ENCODE results near the gene TKT.

TKT gene

DNA sequence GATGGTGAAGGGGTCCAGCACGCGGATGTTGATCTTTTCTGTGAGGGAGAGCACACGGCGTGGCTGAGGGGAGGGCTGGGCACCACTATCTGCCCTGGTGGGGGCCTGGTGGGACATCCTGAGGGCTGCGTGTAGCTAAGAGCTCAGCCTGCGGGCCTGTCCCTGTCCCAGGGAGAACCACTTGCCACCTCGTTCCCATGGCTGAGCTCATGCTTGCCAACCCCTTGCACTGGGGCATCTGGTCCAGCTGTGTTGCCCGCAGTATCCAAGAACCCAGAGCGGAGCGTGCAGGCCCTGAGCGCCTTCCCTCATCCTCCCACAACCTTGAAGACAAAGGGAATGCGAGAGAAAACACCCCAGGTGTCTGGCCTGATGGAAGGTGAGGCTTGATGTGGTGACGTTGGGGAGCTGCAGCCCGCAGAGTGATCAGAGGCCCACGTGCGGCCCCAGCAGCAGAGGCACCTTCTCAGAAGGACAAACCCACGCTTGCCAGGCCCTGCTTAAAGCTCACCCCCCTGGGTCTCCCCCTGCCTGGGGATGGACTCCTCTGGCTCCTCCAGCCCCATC lies 28.9 kb downstream of the TKT start:
- H3K4me1 ChIP-seq, result peaks cover 12% of the 10 kb centered on the region
- H3K9ac ChIP-seq, result no peak overlapping the region
- H3K36me3 ChIP-seq, result peaks cover 100% of the 10 kb centered on the region
- H3K4me3 ChIP-seq, result no peak overlapping the region
- no peak overlapping the region for H3K4me2 ChIP-seq
- H3K27me3 ChIP-seq, result no peaks in the 10 kb centered on the region
- H3K27ac ChIP-seq, result no peak overlapping the region
- H4K20me1 ChIP-seq, result peaks cover 96% of the 10 kb centered on the region
- no peak for TF ChIP-seq Cebpa-rat (IDR thresholded peaks at IDR 0.05)
- no peaks in the 10 kb centered on the region for H3K9me3 ChIP-seq

DNA sequence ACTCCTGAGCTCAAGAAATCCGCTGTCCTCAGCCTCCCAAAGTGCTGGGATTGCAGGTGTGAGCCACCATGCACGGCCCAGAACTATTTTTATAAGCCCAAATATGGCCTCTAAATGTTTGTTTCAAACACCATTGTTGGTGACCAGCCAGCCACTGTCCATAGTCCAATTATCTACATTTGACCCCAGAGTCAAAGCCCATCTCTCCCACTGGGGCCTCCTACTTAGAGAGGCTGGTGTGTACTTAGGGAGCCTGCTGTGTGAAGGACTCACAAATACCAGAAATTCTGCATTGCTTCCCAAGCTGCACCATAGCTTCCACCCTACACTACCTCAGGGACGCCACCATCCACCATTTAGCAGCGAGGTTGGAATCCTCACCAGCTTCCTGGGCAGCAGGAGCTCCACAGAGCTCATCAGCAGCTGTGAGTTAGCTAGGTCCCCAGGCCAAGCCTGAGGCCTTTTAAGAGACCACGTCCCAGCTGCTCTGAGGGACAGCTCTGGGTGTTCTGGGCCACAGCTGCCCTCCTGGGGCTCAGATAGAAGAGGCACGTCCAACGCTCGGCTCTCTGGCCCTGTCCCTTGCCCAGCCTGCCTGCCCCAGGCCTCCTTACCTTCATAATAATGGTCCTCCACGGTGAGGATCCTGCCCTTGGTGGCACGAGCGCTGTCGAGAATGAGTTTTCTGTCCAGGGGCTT lies 29.5 kb downstream of the TKT start:
- Histone ChIP-seq H3K9ac (no peak overlapping the region; the same call in 1 of the 2 replicates), H3K4me2 (no peak overlapping the region), H4K20me1 (peaks cover 90% of the 10 kb centered on the region), H3K9me3 (no peaks in the 10 kb centered on the region), H3K4me3 (no peak overlapping the region), H3K4me1 (peaks cover 12% of the 10 kb centered on the region), H3K36me3 (peaks cover 95% of the 10 kb centered on the region), H3K27ac (no peak overlapping the region), H3K27me3 (no peaks in the 10 kb centered on the region)
- no peak for TF ChIP-seq Cebpa-rat (IDR thresholded peaks at IDR 0.05)

DNA sequence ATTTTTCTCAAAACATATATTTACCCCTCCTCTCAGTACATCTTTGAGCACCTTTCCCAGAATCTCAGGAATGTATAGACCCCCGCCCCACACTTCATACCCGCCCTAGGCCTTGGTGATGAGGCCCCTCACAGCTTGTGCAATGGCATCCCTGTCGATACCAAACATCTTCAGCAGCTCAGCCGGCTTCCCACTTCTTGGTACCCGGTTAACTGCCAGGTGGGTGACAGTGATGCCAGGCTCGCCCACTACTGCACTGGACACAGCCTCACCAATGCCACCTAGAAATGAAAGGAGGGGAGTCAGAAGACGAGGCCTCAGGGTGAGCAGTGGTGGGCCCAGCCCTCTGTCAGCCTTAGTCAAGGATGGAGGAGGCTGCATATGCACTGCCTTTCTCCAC lies 30.2 kb downstream of the TKT start:
- H3K4me2 ChIP-seq, result no peak overlapping the region
- no peak overlapping the region for H3K9ac ChIP-seq
- H3K27me3 ChIP-seq, result no peaks in the 10 kb centered on the region
- no peaks in the 10 kb centered on the region for H3K9me3 ChIP-seq
- H3K4me1 ChIP-seq, result peaks cover 12% of the 10 kb centered on the region
- peaks cover 84% of the 10 kb centered on the region for H4K20me1 ChIP-seq
- H3K4me3 ChIP-seq, result no peak overlapping the region
- H3K36me3 ChIP-seq, result peaks cover 89% of the 10 kb centered on the region
- H3K27ac ChIP-seq, result no peak overlapping the region
- TF ChIP-seq Cebpa-rat (IDR thresholded peaks at IDR 0.05), result no peak

DNA sequence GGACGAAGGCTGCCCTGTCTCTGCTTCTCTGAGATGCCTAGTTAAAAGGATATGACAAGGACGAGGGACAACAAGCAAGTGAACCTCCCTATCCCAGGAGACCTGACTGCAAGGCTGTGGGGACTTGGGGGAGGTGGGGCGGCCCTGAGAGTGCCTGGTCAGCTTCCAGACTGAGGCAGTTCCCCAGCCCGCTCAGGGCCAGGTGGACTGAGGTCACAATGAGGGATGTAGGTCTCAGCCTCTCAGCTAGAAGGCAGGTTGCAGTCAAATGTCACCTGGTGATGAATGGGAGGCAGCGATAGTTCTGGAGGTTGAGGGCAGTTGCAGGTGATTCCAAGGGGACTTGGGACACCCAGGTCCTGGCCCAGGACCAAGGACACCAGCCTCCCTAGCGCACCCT lies 30.6 kb downstream of the TKT start:
- Histone ChIP-seq H3K4me2 (0 out of 2 replicates have a peak overlapping the region, but pooled peaks have one; percentile 3), H4K20me1 (peaks cover 79% of the 10 kb centered on the region), H3K4me3 (no peak overlapping the region), H3K27ac (no peak overlapping the region), H3K9ac (no peak overlapping the region), H3K4me1 (peaks cover 12% of the 10 kb centered on the region), H3K9me3 (no peaks in the 10 kb centered on the region), H3K36me3 (peaks cover 84% of the 10 kb centered on the region), H3K27me3 (no peaks in the 10 kb centered on the region)
- TF ChIP-seq Cebpa-rat (IDR thresholded peaks at IDR 0.05), result no peak

DNA sequence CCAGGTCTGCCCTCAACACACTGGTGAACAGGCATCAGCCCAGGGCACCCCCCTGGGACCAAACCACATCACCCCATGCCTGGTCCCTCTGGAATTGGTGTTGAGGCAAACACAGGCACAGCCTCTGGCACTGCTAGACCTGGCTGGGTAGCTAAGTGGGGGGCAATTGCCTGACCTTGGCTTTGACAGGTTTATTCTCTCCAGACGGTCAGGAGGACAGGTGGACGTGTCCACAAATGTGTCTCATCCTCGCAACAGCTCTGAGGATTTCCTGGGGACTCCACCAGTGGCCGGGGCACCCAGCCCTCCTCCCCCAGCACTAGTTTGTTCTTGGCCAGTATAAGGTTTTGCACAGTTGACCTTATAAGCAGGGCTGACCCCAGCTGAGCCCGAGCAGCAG lies 31.3 kb downstream of the TKT start:
- no peak overlapping the region for H3K4me3 ChIP-seq
- TF ChIP-seq Cebpa-rat (IDR thresholded peaks at IDR 0.05), result no peak
- peaks cover 78% of the 10 kb centered on the region for H3K36me3 ChIP-seq
- no peaks in the 10 kb centered on the region for H3K27me3 ChIP-seq
- no peaks in the 10 kb centered on the region for H3K9me3 ChIP-seq
- H3K4me2 ChIP-seq, result 0 out of 2 replicates have a peak overlapping the region, but pooled peaks have one; percentile 3
- H3K27ac ChIP-seq, result no peak overlapping the region
- peaks cover 72% of the 10 kb centered on the region for H4K20me1 ChIP-seq
- H3K9ac ChIP-seq, result no peak overlapping the region
- peaks cover 12% of the 10 kb centered on the region for H3K4me1 ChIP-seq

DNA sequence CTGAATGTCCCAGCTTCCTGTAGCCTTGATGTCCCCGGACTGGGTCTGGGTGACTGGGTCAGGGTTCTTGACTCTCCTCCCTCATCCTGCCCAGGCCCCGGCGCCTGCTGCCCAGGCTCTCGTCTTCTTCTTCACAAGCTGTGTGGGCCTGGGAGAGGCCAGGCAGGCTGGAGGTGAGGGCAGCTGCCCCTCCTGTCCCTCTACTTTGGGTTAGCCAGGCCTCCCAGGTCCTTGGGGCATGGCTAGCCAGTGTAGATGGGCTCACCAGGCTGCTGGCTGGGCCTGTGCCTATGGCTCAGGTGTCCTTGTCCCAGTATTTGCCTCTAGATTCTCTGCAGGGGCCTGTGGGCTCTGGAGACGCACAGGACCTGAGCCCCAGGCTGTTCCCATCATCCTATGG lies 31.8 kb downstream of the TKT start:
- H3K27me3 ChIP-seq, result no peaks in the 10 kb centered on the region
- no peak overlapping the region for H3K4me2 ChIP-seq
- peaks cover 12% of the 10 kb centered on the region for H3K4me1 ChIP-seq
- peaks cover 73% of the 10 kb centered on the region for H3K36me3 ChIP-seq
- H3K9me3 ChIP-seq, result no peaks in the 10 kb centered on the region
- no peak overlapping the region for H3K9ac ChIP-seq
- H3K4me3 ChIP-seq, result no peak overlapping the region
- H4K20me1 ChIP-seq, result peaks cover 67% of the 10 kb centered on the region
- H3K27ac ChIP-seq, result no peak overlapping the region
- TF ChIP-seq Cebpa-rat (IDR thresholded peaks at IDR 0.05), result no peak

DNA sequence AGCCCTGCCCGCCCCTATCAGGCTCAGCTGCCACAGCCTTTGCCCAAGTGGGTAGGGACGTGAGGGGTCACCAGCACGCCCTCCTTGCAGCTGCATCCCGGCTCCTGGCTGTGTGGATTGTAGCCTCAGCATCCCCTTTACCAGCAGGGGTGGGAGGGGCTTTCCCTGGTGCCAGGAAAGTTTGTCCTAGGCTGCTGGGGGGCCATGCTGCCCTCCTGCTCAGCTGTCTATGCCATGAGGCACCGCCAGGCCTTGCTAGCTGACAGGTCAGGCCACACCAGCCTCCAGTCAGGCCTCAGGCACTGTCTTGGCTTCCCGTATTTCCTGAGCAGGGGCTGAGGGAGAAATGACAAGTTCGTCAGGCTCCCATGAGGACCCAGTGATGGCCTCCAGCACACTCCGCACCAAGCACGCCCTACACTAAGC lies 32.3 kb downstream of the TKT start:
- H3K9ac ChIP-seq, result no peak overlapping the region
- no peaks in the 10 kb centered on the region for H3K27me3 ChIP-seq
- H3K4me2 ChIP-seq, result no peak overlapping the region
- H3K36me3 ChIP-seq, result peaks cover 68% of the 10 kb centered on the region
- peaks cover 12% of the 10 kb centered on the region for H3K4me1 ChIP-seq
- H3K9me3 ChIP-seq, result no peaks in the 10 kb centered on the region
- no peak overlapping the region for H3K27ac ChIP-seq
- no peak overlapping the region for H3K4me3 ChIP-seq
- TF ChIP-seq Cebpa-rat (IDR thresholded peaks at IDR 0.05), result no peak
- H4K20me1 ChIP-seq, result peaks cover 63% of the 10 kb centered on the region

DNA sequence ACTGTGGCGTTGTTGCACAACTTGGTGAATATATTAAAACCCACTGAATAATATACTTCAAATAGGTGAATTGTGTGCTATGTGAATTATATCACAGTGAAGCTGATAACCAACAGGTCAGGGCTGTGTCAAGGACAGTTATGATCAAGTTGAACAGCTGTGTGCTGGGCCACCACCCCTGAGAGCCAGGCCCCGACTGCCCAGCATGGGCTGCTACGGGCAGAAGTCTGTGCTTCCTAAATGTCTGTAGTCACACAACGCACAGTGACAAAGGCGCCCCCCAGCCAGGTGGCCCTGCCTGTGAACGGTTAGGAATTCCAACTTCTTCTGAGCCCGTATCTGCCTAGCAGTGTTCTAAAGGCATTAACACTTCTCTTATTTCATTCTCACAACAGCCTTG lies 32.8 kb downstream of the TKT start:
- Histone ChIP-seq H3K9ac (no peak overlapping the region), H3K27me3 (no peaks in the 10 kb centered on the region), H4K20me1 (peaks cover 57% of the 10 kb centered on the region), H3K4me2 (no peak overlapping the region), H3K36me3 (peaks cover 62% of the 10 kb centered on the region), H3K4me3 (no peak overlapping the region), H3K4me1 (peaks cover 12% of the 10 kb centered on the region), H3K9me3 (no peaks in the 10 kb centered on the region), H3K27ac (no peak overlapping the region)
- no peak for TF ChIP-seq Cebpa-rat (IDR thresholded peaks at IDR 0.05)

DNA sequence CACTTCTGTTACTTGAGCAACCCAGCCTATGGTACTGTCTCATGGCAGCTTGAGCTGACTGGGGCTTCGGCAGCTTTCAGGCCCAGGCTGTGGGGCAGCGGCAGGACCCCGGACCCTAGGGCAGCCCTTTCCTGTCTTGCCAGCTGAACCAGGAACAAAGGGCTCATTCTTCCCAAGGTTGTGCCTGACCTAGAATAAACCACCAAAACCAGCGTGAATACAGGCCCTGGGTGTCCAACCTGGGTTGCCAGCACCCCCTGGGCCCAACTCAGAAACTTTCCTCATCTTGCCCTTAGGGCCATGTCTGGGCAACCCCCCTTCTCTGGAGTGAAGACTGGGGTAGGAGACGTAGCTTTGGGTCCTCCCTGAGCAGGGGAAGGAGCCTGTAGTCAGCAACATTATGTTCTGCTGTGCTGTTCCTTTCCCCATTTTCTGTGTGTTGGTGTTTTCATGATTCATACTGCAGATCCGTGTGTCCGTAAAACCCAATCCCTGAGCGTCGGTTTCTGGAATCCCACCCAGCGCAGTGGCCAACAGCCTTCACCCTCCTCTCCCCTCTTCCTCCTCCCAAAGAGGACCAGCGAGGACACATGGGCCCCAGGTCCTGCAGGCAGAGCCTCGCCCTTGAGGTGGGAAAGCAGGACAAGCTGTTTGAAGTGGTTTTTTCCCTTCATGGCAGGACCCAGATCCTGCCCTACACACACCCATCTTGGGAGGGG lies 33.5 kb downstream of the TKT start:
- TF ChIP-seq Cebpa-rat (IDR thresholded peaks at IDR 0.05), result no peak
- Histone ChIP-seq H3K36me3 (peaks cover 56% of the 10 kb centered on the region), H3K27me3 (no peaks in the 10 kb centered on the region), H3K9me3 (no peaks in the 10 kb centered on the region), H3K4me2 (no peak overlapping the region), H4K20me1 (peaks cover 51% of the 10 kb centered on the region), H3K4me1 (peaks cover 12% of the 10 kb centered on the region), H3K4me3 (no peak overlapping the region), H3K27ac (0 out of 2 replicates have a peak overlapping the region, but pooled peaks have one; percentile 6), H3K9ac (no peak overlapping the region)

DNA sequence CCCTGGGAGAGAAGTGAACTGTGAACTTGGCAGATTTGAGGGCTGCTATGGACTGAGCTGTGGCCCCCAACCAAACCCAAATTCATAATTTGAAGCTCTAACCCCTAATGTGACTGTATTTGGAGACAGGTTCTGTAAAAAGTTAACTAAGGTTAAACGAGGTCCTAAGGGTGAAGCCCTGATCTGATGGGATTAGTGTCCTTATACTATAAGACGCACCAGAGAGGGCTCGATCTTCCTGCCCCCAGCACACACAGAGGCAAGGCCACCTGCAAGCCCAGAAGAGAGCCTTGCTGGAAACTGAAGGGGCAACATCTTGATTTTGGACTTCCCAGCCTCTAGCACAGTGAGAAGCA lies 34.0 kb downstream of the TKT start:
- Histone ChIP-seq H3K27ac (0 out of 2 replicates have a peak overlapping the region, but pooled peaks have one; percentile 6), H3K27me3 (no peaks in the 10 kb centered on the region), H3K36me3 (peaks cover 50% of the 10 kb centered on the region), H3K9me3 (no peaks in the 10 kb centered on the region), H3K4me2 (no peak overlapping the region), H3K4me3 (no peak overlapping the region), H3K4me1 (peaks cover 12% of the 10 kb centered on the region), H3K9ac (no peak overlapping the region), H4K20me1 (peaks cover 46% of the 10 kb centered on the region)
- no peak for TF ChIP-seq Cebpa-rat (IDR thresholded peaks at IDR 0.05)
